Activated T-helper 9 cell treated with anti-CD3 and anti-CD28 coated beads, Interleukin-2, amount 50 U/mL, for 16 hours (primary cell): Measurements from ENCODE around the gene FLOT1.

ENCODE experiments used
- DNase-seq: peaks from one replicate; pipeline ENCODE4 v3.0.0-alpha.2; 2020; ENCODE audit warnings: low read depth

Gene FLOT1

GRCh38 chr6:30742316-30743098 is at the start of gene FLOT1:
TSS of gene FLOT1 (minus strand) at chr6:30742687. CDS start at chr6:30742189, 498 bp downstream.
- DNase-seq = peak; percentile 86

GRCh38 chr6:30790724-30791383 is 48.4 kb upstream of the FLOT1 start:
- DNase-seq = no peak

- no peak for DNase-seq
These were observed 47.1 kb upstream of the FLOT1 start for GRCh38 chr6:30789606-30790005.

GRCh38 chr6:30787954-30788353 is 45.5 kb upstream of the FLOT1 start:
- no peak for DNase-seq

- no peak for DNase-seq
These were observed 40.0 kb upstream of the FLOT1 start for GRCh38 chr6:30782425-30783014.

- no peak for DNase-seq
These were observed 39.4 kb upstream of the FLOT1 start for GRCh38 chr6:30781743-30782424.

GRCh38 chr6:30781395-30781742 is 38.9 kb upstream of the FLOT1 start:
- DNase-seq = no peak

GRCh38 chr6:30780642-30780920 is 38.1 kb upstream of the FLOT1 start:
- no peak for DNase-seq

- DNase-seq = no peak
These were observed 37.6 kb upstream of the FLOT1 start for GRCh38 chr6:30779850-30780641.

GRCh38 chr6:30778001-30778635 is 35.6 kb upstream of the FLOT1 start:
- DNase-seq = no peak

- no peak for DNase-seq
These were observed 34.6 kb upstream of the FLOT1 start for GRCh38 chr6:30777155-30777485.

GRCh38 chr6:30776390-30777154 is 34.1 kb upstream of the FLOT1 start:
- no peak for DNase-seq

- DNase-seq = no peak
These were observed 32.6 kb upstream of the FLOT1 start for GRCh38 chr6:30775104-30775503.

- DNase-seq = no peak
These were observed 32.2 kb upstream of the FLOT1 start for GRCh38 chr6:30774701-30775100.

- no peak for DNase-seq
These were observed 28.1 kb upstream of the FLOT1 start for GRCh38 chr6:30770592-30770991.

- DNase-seq = no peak
These were observed 27.5 kb upstream of the FLOT1 start for GRCh38 chr6:30769853-30770524.

- peak; percentile 66 for DNase-seq
These were observed 26.8 kb upstream of the FLOT1 start for GRCh38 chr6:30769088-30769852.

- no peak for DNase-seq
These were observed 26.2 kb upstream of the FLOT1 start for GRCh38 chr6:30768634-30769087.

- no peak for DNase-seq
These were observed 25.4 kb upstream of the FLOT1 start for GRCh38 chr6:30767944-30768301.
